H9 (cell line): ENCODE results near the gene ARPC2. TPM values are rescaled to one million over a fixed set of nuclear protein-coding genes. Genes with fewer than 3 reads are reported as not detected.

Experiments used
- DNase-seq: peaks from one replicate; pipeline ENCODE4 v3.0.0-alpha.2; 2017
- H2AFZ ChIP-seq: one replicate; pipeline ENCODE4 v1.6.1; 2013; ENCODE audit warnings: mild to moderate bottlenecking, low read length, control low read depth, moderate library complexity
- H2AK5ac ChIP-seq: 2 replicates; pipeline ENCODE4 v1.6.1; 2013; ENCODE audit warnings: low read length, control low read depth, mixed read lengths; ENCODE audit not compliant: insufficient read length
- H2BK120ac ChIP-seq: one replicate; pipeline ENCODE4 v1.6.1; 2013; ENCODE audit warnings: low read depth, mild to moderate bottlenecking, low read length, control low read depth, inconsistent platforms; ENCODE audit not compliant: poor library complexity, severe bottlenecking
- H2BK12ac ChIP-seq: 2 replicates; pipeline ENCODE4 v1.6.1; 2013; ENCODE audit warnings: low read length, control low read depth, mixed read lengths, low read depth; ENCODE audit not compliant: insufficient read length
- H2BK15ac ChIP-seq: 2 replicates; pipeline ENCODE4 v1.6.1; 2013; ENCODE audit warnings: low read depth, low read length, control low read depth
- H2BK20ac ChIP-seq: one replicate; pipeline ENCODE4 v1.6.1; 2013; ENCODE audit warnings: low read depth, mild to moderate bottlenecking, low read length, control low read depth, inconsistent platforms; ENCODE audit not compliant: poor library complexity, severe bottlenecking
- H2BK5ac ChIP-seq: 2 replicates; pipeline ENCODE4 v1.6.1; 2013; ENCODE audit warnings: low read length, control low read depth, mixed read lengths; ENCODE audit not compliant: insufficient read length
- H3K14ac ChIP-seq: 2 replicates; pipeline ENCODE4 v1.6.1; 2013; ENCODE audit warnings: low read length, control low read depth; ENCODE audit not compliant: insufficient read depth
- H3K18ac ChIP-seq: 2 replicates; pipeline ENCODE4 v1.6.1; 2013; ENCODE audit warnings: low read depth, mild to moderate bottlenecking, mixed read lengths, low read length, control low read depth; ENCODE audit not compliant: insufficient read length
- H3K23ac ChIP-seq: 2 replicates; pipeline ENCODE4 v1.6.1; 2013; ENCODE audit warnings: low read length, control low read depth, mixed read lengths, low read depth; ENCODE audit not compliant: insufficient read length
- H3K23me2 ChIP-seq: 2 replicates; pipeline ENCODE4 v1.6.1; 2013; ENCODE audit warnings: low read depth, mild to moderate bottlenecking, mixed read lengths, low read length, control low read depth; ENCODE audit not compliant: insufficient read length, poor library complexity, severe bottlenecking
- H3K27ac ChIP-seq: 2 replicates; pipeline ENCODE4 v1.5.1; 2013; ENCODE audit warnings: low read length, control low read depth, mixed read lengths, low read depth; ENCODE audit not compliant: insufficient read length
- H3K27me3 ChIP-seq: 2 replicates; pipeline ENCODE4 v1.6.1; 2013; ENCODE audit warnings: low read length, control low read depth, inconsistent platforms; ENCODE audit not compliant: insufficient read depth
- H3K4ac ChIP-seq: 2 replicates; pipeline ENCODE4 v1.6.1; 2013; ENCODE audit warnings: low read depth, mild to moderate bottlenecking, control low read depth, inconsistent platforms, low read length, moderate library complexity
- H3K4me1 ChIP-seq: 2 replicates; pipeline ENCODE4 v1.6.1; 2013; ENCODE audit warnings: low read length, control low read depth, inconsistent platforms; ENCODE audit not compliant: insufficient read depth
- H3K4me2 ChIP-seq: 2 replicates; pipeline ENCODE4 v1.6.1; 2013; ENCODE audit warnings: low read length, control low read depth, mixed read lengths; ENCODE audit not compliant: insufficient read length, insufficient read depth
- H3K56ac ChIP-seq: 2 replicates; pipeline ENCODE4 v1.6.1; 2013; ENCODE audit warnings: low read depth, mild to moderate bottlenecking, mixed read lengths, low read length, control low read depth; ENCODE audit not compliant: insufficient read length
- H3K79me1 ChIP-seq: 2 replicates; pipeline ENCODE4 v1.6.1; 2013; ENCODE audit warnings: low read depth, mild to moderate bottlenecking, moderate library complexity, low read length, control low read depth, inconsistent platforms; ENCODE audit not compliant: insufficient read depth, poor library complexity, severe bottlenecking
- H3K79me2 ChIP-seq: 2 replicates; pipeline ENCODE4 v1.6.1; 2013; ENCODE audit warnings: low read length, control low read depth, inconsistent platforms; ENCODE audit not compliant: insufficient read depth
- H3K9ac ChIP-seq: 2 replicates; pipeline ENCODE4 v1.6.1; 2013; ENCODE audit warnings: low read length, control low read depth, mixed read lengths; ENCODE audit not compliant: insufficient read length; ENCODE audit errors: extremely low read depth
- H3K9me3 ChIP-seq: one replicate; pipeline ENCODE4 v1.6.1; 2013; ENCODE audit warnings: low read depth, low read length, inconsistent platforms; ENCODE audit not compliant: control insufficient read depth
- H3T11ph ChIP-seq: one replicate; pipeline ENCODE4 v1.6.1; 2013; ENCODE audit warnings: mild to moderate bottlenecking, low read length, control low read depth, inconsistent platforms
- H4K20me1 ChIP-seq: one replicate; pipeline ENCODE4 v1.6.1; 2013; ENCODE audit not compliant: control insufficient read depth, insufficient read length, insufficient read depth
- H4K5ac ChIP-seq: 2 replicates; pipeline ENCODE4 v1.6.1; 2013; ENCODE audit warnings: low read depth, mild to moderate bottlenecking, mixed read lengths, low read length, control low read depth; ENCODE audit not compliant: insufficient read length
- H4K8ac ChIP-seq: replicated peaks from 2 replicates; pipeline ENCODE4 v1.6.1; 2013; ENCODE audit warnings: low read length, control low read depth, mixed read lengths, low read depth; ENCODE audit not compliant: insufficient read length
- H4K91ac ChIP-seq: 2 replicates; pipeline ENCODE4 v1.6.1; 2013; ENCODE audit warnings: low read depth, mild to moderate bottlenecking, moderate library complexity, mixed read lengths, low read length, control low read depth; ENCODE audit not compliant: insufficient read length
- H3K27ac Mint-ChIP-seq, 3 experiments: 2 replicates in 2 of 3; 3 replicates in 1 of 3; pipeline ENCODE4 v1.8.0; 2020 to 2021; ENCODE audit warnings: mixed read lengths in 3 of 3, mild to moderate bottlenecking in 1 of 3, moderate library complexity in 1 of 3
- H3K27me3 Mint-ChIP-seq: 2 replicates; pipeline ENCODE4 v1.8.0; 2021; ENCODE audit warnings: low read depth, mild to moderate bottlenecking, moderate library complexity, mixed read lengths
- H3K36me3 Mint-ChIP-seq, 3 experiments: 2 replicates in 2 of 3; 3 replicates in 1 of 3; pipeline ENCODE4 v1.8.0; 2020 to 2021; ENCODE audit warnings: low read depth in 3 of 3, mixed read lengths in 3 of 3; ENCODE audit not compliant: insufficient read depth in 1 of 3
- H3K4me1 Mint-ChIP-seq, 2 experiments: 2 replicates each; pipeline ENCODE4 v1.8.0; 2020; ENCODE audit warnings: mixed read lengths in 2 of 2
- H3K4me3 Mint-ChIP-seq, 2 experiments: 2 replicates in 1 of 2; 3 replicates in 1 of 2; pipeline ENCODE4 v1.8.0; 2020 to 2021; ENCODE audit warnings: mild to moderate bottlenecking in 2 of 2, mixed read lengths in 2 of 2, moderate library complexity in 1 of 2
- H3K9me3 Mint-ChIP-seq, 2 experiments: 2 replicates in 1 of 2; 3 replicates in 1 of 2; pipeline ENCODE4 v1.8.0; 2020; ENCODE audit warnings: mild to moderate bottlenecking in 2 of 2, mixed read lengths in 2 of 2, moderate library complexity in 1 of 2
- WGBS: extraction: QIAGEN DNeasy Blood & Tissue Kit; methylation state at CpG from one replicate; pipeline ENCODE4 v1.1.7; 2013; ENCODE audit warnings: missing lambda C conversion rate, low lambda C conversion rate, mixed read lengths; ENCODE audit not compliant: insufficient read length; ENCODE audit errors: extremely low coverage; 5-methylcytosine and 5-hydroxymethylcytosine counted together
- total RNA-seq: library from RNA; stranded (reverse); gene quantifications from 2 replicates; pipeline ENCODE4 v1.2.1, GENCODE V29; 2021
- TF ChIP-seq, protein P1 (sequence below): fragments of 200-600 bp; sonication (generic); conservative IDR thresholded peaks from 3 replicates; pipeline ENCODE4 v1.8.0; 2021; ENCODE audit warnings: antibody characterized with exemption, mild to moderate bottlenecking

The ARPC2 gene
- total RNA-seq, 1 experiment from 2014 or later, result 197 TPM

DNA sequence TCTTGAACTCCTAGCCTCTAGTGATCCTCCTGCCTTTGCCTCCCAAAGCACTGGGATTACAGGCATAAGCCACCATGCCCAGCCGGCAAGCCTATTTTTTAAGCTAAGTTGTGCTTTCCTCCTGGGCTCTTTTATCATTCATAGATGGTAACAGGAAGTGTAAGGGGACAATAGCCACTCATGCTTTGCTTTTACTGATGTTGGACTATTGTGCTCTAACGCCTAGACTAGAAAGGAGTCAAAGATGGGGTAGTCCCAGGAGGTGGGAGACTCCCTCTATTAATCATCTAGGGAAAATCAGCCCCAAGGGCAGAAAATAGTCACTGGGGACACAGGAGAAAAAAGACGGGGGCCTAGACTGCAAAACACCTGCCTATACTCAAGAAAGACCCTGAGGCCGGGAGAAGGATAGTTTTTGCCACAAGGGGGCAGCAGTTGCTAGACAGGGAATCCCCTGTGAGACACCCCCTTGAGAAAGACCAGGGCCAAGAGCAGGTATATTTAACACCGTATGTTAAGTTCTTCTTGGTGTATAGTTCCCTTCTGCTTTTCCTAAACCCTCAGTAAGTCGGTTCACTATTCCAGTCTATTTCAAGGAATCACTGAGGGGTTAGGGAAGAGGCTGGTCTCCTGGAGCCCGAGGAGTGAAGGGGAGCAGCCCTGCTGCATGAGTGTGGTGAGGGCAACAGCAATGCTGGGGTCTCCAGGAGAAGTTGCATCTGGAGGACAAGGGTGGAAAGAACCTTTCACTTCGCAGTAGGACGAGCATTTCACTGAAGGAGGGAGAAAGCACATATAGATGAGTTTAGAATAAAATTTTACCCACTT is 48.1 kb upstream of the ARPC2 start:
- no peak overlapping the region for H3K14ac ChIP-seq

More for the DNA sequence above, 48.1 kb upstream of the ARPC2 start:
- peak; percentile 82 for DNase-seq
- H3K4me1 Mint-ChIP-seq, result peaks cover 6 to 12% of the 10 kb centered on the region in 2 experiments
- Histone ChIP-seq H4K91ac (no peak overlapping the region), H3K9ac (no peak overlapping the region), H2BK120ac (no peak overlapping the region), H3K27ac (no peak overlapping the region), H2AFZ (no peak overlapping the region), H3K4ac (no peak overlapping the region), H2AK5ac (no peak overlapping the region), H3K9me3 (no peaks in the 10 kb centered on the region), H4K5ac (no peak overlapping the region), H3T11ph (no peak overlapping the region), H3K79me1 (no peaks in the 10 kb centered on the region), H3K23ac (no peak overlapping the region), H3K79me2 (no peaks in the 10 kb centered on the region), H3K23me2 (no peaks in the 10 kb centered on the region), H2BK15ac (no peak overlapping the region), H3K4me1 (peaks cover 2% of the 10 kb centered on the region; the same call in 1 of the 2 replicates), H2BK12ac (no peak overlapping the region), H2BK20ac (no peak overlapping the region), H3K4me2 (no peak overlapping the region), H3K18ac (no peak overlapping the region), H3K27me3 (no peaks in the 10 kb centered on the region), H4K20me1 (no peaks in the 10 kb centered on the region), H4K8ac (no peak overlapping the region), H3K56ac (no peak overlapping the region), H2BK5ac (no peak overlapping the region)
- H3K9me3 Mint-ChIP-seq, result no peaks in the 10 kb centered on the region; a peak in 1 of 5 replicates
- H3K4me3 Mint-ChIP-seq, result no peak overlapping the region
- TF ChIP-seq, protein P1, sequence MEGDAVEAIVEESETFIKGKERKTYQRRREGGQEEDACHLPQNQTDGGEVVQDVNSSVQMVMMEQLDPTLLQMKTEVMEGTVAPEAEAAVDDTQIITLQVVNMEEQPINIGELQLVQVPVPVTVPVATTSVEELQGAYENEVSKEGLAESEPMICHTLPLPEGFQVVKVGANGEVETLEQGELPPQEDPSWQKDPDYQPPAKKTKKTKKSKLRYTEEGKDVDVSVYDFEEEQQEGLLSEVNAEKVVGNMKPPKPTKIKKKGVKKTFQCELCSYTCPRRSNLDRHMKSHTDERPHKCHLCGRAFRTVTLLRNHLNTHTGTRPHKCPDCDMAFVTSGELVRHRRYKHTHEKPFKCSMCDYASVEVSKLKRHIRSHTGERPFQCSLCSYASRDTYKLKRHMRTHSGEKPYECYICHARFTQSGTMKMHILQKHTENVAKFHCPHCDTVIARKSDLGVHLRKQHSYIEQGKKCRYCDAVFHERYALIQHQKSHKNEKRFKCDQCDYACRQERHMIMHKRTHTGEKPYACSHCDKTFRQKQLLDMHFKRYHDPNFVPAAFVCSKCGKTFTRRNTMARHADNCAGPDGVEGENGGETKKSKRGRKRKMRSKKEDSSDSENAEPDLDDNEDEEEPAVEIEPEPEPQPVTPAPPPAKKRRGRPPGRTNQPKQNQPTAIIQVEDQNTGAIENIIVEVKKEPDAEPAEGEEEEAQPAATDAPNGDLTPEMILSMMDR, result peak; percentile 91
- H3K27ac Mint-ChIP-seq, result peak overlapping the region in 1 of 3 experiments; percentile 42; a peak in 1 of 7 replicates
- WGBS, result no CpG with 5 or more reads among the region's 9 CpGs
- H3K27me3 Mint-ChIP-seq, result peaks cover 19% of the 10 kb centered on the region
- no peaks in the 10 kb centered on the region for H3K36me3 Mint-ChIP-seq
